DND-41 (cell line): ENCODE data around the gene OGDH.

Experiments
- ATAC-seq: fragments of 200-7000 bp; cut with Tn5 transposase; 3 replicates; pipeline ENCODE4 v1.9.1; 2021; ENCODE audit warnings: low read depth; ENCODE audit not compliant: insufficient read depth
- DNase-seq: peaks from one replicate; pipeline ENCODE4 v3.0.0-alpha.2; 2020
- H2AFZ ChIP-seq: 2 replicates; pipeline ENCODE4 v1.6.0; 2012; ENCODE audit warnings: low read depth, low read length
- H3K27ac ChIP-seq: 2 replicates; pipeline ENCODE4 v1.5.1; 2012; ENCODE audit warnings: low read length, inconsistent platforms
- H3K27me3 ChIP-seq: fragments of 200-600 bp; sonication (generic); 2 replicates; pipeline ENCODE4 v1.6.0; 2012; ENCODE audit warnings: low read length, mild to moderate bottlenecking, inconsistent platforms; ENCODE audit not compliant: insufficient read depth, poor library complexity
- H3K36me3 ChIP-seq: 2 replicates; pipeline ENCODE4 v1.5.1; 2012; ENCODE audit warnings: low read length, inconsistent platforms; ENCODE audit not compliant: insufficient read depth
- H3K4me1 ChIP-seq: 2 replicates; pipeline ENCODE4 v1.5.1; 2012; ENCODE audit warnings: mild to moderate bottlenecking, low read length; ENCODE audit not compliant: insufficient read depth
- H3K4me2 ChIP-seq: 2 replicates; pipeline ENCODE4 v1.6.0; 2012; ENCODE audit warnings: mild to moderate bottlenecking, moderate library complexity, low read length, inconsistent platforms; ENCODE audit not compliant: insufficient read depth
- H3K4me3 ChIP-seq, 2 experiments: fragments of 200-600 bp in 1 of 2; shearing (Covaris generic) in 1 of 2; 2 replicates each; pipeline ENCODE4 v1.5.1; 2012 to 2016; ENCODE audit warnings: inconsistent platforms in 2 of 2, low read length in 2 of 2, mild to moderate bottlenecking in 2 of 2, low read depth in 1 of 2, moderate library complexity in 1 of 2
- H3K79me2 ChIP-seq: 2 replicates; pipeline ENCODE4 v1.6.0; 2012; ENCODE audit warnings: low read length, inconsistent platforms; ENCODE audit not compliant: insufficient read depth
- H3K9ac ChIP-seq: 2 replicates; pipeline ENCODE4 v1.6.0; 2012; ENCODE audit warnings: low read depth, mild to moderate bottlenecking, inconsistent platforms, low read length, moderate library complexity
- H3K9me3 ChIP-seq: 2 replicates; pipeline ENCODE4 v1.5.1; 2012; ENCODE audit warnings: low read length, moderate library complexity, mild to moderate bottlenecking, inconsistent platforms; ENCODE audit not compliant: insufficient read depth, severe bottlenecking
- H4K20me1 ChIP-seq: 2 replicates; pipeline ENCODE4 v1.6.0; 2012; ENCODE audit warnings: low read length; ENCODE audit not compliant: insufficient read depth
- CTCF ChIP-seq: IDR thresholded peaks from 2 replicates; pipeline ENCODE4 v1.5.1; 2012; ENCODE audit warnings: borderline replicate concordance, low read length, moderate library complexity, mild to moderate bottlenecking; ENCODE audit not compliant: poor library complexity, severe bottlenecking; ENCODE audit errors: extremely low read depth
- EZH2 ChIP-seq: IDR thresholded peaks from 3 replicates; pipeline ENCODE4 v1.6.1; 2012; ENCODE audit warnings: borderline replicate concordance, low read depth, mild to moderate bottlenecking, moderate library complexity, low read length, inconsistent platforms; ENCODE audit not compliant: severe bottlenecking

The OGDH gene

GRCh38 chr7:44748045-44748947 is 141.9 kb downstream of the OGDH start, which contains the start of gene ZMIZ2:
ZMIZ2 (plus strand) TSS chr7:44748847; CDS start chr7:44756250, 7,403 bp downstream.
- Histone ChIP-seq H3K79me2 (peaks cover 38% of the 10 kb centered on the region), H3K36me3 (peaks cover 13% of the 10 kb centered on the region), H3K4me2 (peak within 1 kb of the TSS; percentile 83), H3K27ac (peak within 1 kb of the TSS; percentile 90), H3K9me3 (no peaks in the 10 kb centered on the region), H3K27me3 (no peaks in the 10 kb centered on the region), H3K9ac (peak within 1 kb of the TSS; percentile 79), H3K4me3 (peak within 1 kb of the TSS; percentile 74 to 92), H2AFZ (peak within 1 kb of the TSS; percentile 96), H4K20me1 (peaks cover 19% of the 10 kb centered on the region; the same call in 1 of the 2 replicates), H3K4me1 (peaks cover 32% of the 10 kb centered on the region)
- TF ChIP-seq CTCF (no peak), EZH2 (no peak)
- ATAC-seq, result peak; percentile 85
- peak; percentile 89 for DNase-seq

GRCh38 chr7:44748948-44749731 is 142.7 kb downstream of the OGDH start:
- DNase-seq, result peak; percentile 17
- peak overlapping the region; percentile 66 for H2AFZ ChIP-seq
- peak overlapping the region; percentile 79 for H3K9ac ChIP-seq
- peak overlapping the region; percentile 74 to 92 for H3K4me3 ChIP-seq
- peak overlapping the region; percentile 83 for H3K4me2 ChIP-seq
- TF ChIP-seq CTCF, result no peak
- TF ChIP-seq EZH2, result no peak
- H3K36me3 ChIP-seq, result peaks cover 13% of the 10 kb centered on the region
- H3K79me2 ChIP-seq, result peaks cover 47% of the 10 kb centered on the region
- H3K27me3 ChIP-seq, result no peaks in the 10 kb centered on the region
- no peaks in the 10 kb centered on the region for H3K9me3 ChIP-seq
- ATAC-seq, result 0 out of 3 replicates have a peak, but pooled peaks have one; percentile 3
- peaks cover 32% of the 10 kb centered on the region for H3K4me1 ChIP-seq
- H4K20me1 ChIP-seq, result peaks cover 19% of the 10 kb centered on the region
- H3K27ac ChIP-seq, result peak overlapping the region; percentile 69

GRCh38 chr7:44749992-44750391 is 143.6 kb downstream of the OGDH start:
- H3K79me2 ChIP-seq, result peaks cover 55% of the 10 kb centered on the region
- peaks cover 23% of the 10 kb centered on the region for H4K20me1 ChIP-seq
- peak overlapping the region in 1 of 2 experiments; percentile 92; a peak in 3 of 4 replicates for H3K4me3 ChIP-seq
- peaks cover 13% of the 10 kb centered on the region for H3K36me3 ChIP-seq
- H3K9me3 ChIP-seq, result no peaks in the 10 kb centered on the region
- peak overlapping the region; percentile 79 for H3K9ac ChIP-seq
- no peak for ATAC-seq
- H2AFZ ChIP-seq, result no peak overlapping the region
- no peak for TF ChIP-seq CTCF
- TF ChIP-seq EZH2, result no peak
- peaks cover 32% of the 10 kb centered on the region for H3K4me1 ChIP-seq
- H3K27ac ChIP-seq, result no peak overlapping the region
- peak overlapping the region; percentile 83 for H3K4me2 ChIP-seq
- DNase-seq, result no peak
- no peaks in the 10 kb centered on the region for H3K27me3 ChIP-seq
